Measurements from ENCODE around the gene VAMP3. TPM values are rescaled to one million over a fixed set of nuclear protein-coding genes. Genes with fewer than 3 reads are reported as not detected.

The VAMP3 gene
- polyA plus RNA-seq, 4 donors, result 51.8 to 117 (median 79.8) TPM

DNA sequence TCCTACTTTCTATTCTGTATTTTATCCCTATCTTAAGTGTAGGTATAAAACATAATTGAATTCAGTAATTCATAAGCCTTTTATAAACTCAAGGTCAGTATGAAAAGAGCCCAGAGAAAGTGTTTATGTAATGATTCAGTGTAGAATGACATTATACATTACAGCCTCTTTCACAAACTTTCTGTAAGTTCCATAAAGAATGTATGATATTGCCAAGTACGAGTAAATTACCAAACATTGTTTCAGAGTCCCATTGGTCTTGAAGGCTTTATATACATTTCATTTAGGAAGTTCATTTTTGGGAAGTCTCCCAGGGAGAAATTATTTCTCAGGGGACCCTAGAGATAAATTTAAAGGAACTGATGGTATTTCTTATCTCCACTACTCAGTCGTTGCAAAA lies 37.8 kb upstream of the VAMP3 start:
- Histone ChIP-seq H3K27ac (ENCODE audit: low read depth in 1 of 3, low read length in 2 of 3) (no peak overlapping the region), H3K9me3 (ENCODE audit: control insufficient read depth in 2 of 2, insufficient read depth in 1 of 2, low read depth in 1 of 2, low read length in 1 of 2) (peaks cover 0 to 3% of the 10 kb centered on the region in 2 donors), H3K27me3 (ENCODE audit: control insufficient read depth in 3 of 3, insufficient read depth in 3 of 3, low read length in 3 of 3) (no peaks in the 10 kb centered on the region), H3K4me3 (ENCODE audit: low read depth in 1 of 3, low read length in 3 of 3) (no peak overlapping the region), H3K36me3 (ENCODE audit: control insufficient read depth in 3 of 3, insufficient read depth in 2 of 3, low read depth in 1 of 3, low read length in 3 of 3) (peaks cover 0 to 15% (median 0%) of the 10 kb centered on the region in 3 donors), H3K4me1 (ENCODE audit: control insufficient read depth in 3 of 3, insufficient read depth in 2 of 3, low read depth in 1 of 3, low read length in 2 of 3) (no peaks in the 10 kb centered on the region)
- WGBS, 3 donors, result 71 to 77% (median 77%) methylated on average over 2 of the region's 2 CpGs
- FAIRE-seq (no peak), DNase-seq (no peak)

DNA sequence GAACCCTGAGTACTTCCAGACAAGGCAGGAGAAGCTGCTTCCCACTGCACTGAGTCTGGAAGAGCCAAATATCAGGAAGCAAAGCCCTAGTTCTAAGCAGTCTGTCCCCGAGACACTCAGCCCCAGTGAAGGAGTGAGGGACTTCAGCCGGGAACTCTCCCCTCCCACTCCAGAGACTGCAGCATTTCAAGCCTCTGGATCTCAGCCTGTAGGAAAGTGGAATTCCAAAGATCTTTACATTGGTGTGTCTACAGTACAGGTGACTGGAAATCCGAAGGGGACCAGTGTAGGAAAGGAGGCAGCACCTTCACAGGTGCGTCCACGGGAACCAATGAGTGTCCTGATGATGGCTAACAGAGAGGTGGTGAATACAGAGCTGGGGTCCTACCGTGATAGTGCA lies 33.1 kb upstream of the VAMP3 start:
- WGBS, 3 donors, result 91 to 94% (median 92%) methylated on average over 6 of the region's 6 CpGs
- Histone ChIP-seq H3K4me1 (ENCODE audit: control insufficient read depth in 3 of 3, insufficient read depth in 2 of 3, low read depth in 1 of 3, low read length in 2 of 3) (no peaks in the 10 kb centered on the region), H3K4me3 (ENCODE audit: low read depth in 1 of 3, low read length in 3 of 3) (no peak overlapping the region), H3K36me3 (ENCODE audit: control insufficient read depth in 3 of 3, insufficient read depth in 2 of 3, low read depth in 1 of 3, low read length in 3 of 3) (peaks cover 0 to 19% (median 0%) of the 10 kb centered on the region in 3 donors), H3K9me3 (ENCODE audit: control insufficient read depth in 2 of 2, insufficient read depth in 1 of 2, low read depth in 1 of 2, low read length in 1 of 2) (no peaks in the 10 kb centered on the region), H3K27me3 (ENCODE audit: control insufficient read depth in 3 of 3, insufficient read depth in 3 of 3, low read length in 3 of 3) (no peaks in the 10 kb centered on the region), H3K27ac (ENCODE audit: low read depth in 1 of 3, low read length in 2 of 3) (no peak overlapping the region)
- DNase-seq (no peak), FAIRE-seq (no peak)

DNA sequence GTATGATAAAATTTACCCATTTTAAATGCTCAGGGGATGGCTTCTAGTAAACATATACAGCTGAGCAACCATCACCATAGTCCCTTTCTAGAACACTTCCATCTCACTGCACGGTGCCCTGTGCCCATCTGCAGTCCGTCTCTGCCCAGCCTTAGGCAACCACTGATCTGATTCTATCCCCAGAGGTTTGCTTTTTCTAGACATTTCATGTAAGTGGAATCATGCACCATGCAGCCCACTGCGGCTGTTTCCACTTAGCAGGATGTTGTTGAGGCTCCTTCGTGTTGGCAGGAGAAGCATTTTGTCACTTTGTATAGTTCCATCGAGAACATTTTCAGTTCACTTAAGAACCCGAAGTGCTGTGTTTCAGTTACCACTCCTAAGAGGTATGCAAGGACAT lies 27.8 kb upstream of the VAMP3 start:
- no peaks in the 10 kb centered on the region for H3K9me3 ChIP-seq (ENCODE audit: control insufficient read depth in 2 of 2, insufficient read depth in 1 of 2, low read depth in 1 of 2, low read length in 1 of 2)
- WGBS, 3 donors, result 86 to 92% (median 92%) methylated on average over 6 of the region's 6 CpGs
- H3K27ac ChIP-seq (ENCODE audit: low read depth in 1 of 3, low read length in 2 of 3), result no peak overlapping the region
- no peak overlapping the region for H3K4me3 ChIP-seq (ENCODE audit: low read depth in 1 of 3, low read length in 3 of 3)
- DNase-seq, result no peak
- peaks cover 0 to 7% (median 0%) of the 10 kb centered on the region in 3 donors for H3K36me3 ChIP-seq (ENCODE audit: control insufficient read depth in 3 of 3, insufficient read depth in 2 of 3, low read depth in 1 of 3, low read length in 3 of 3)
- FAIRE-seq, result no peak
- no peaks in the 10 kb centered on the region for H3K27me3 ChIP-seq (ENCODE audit: control insufficient read depth in 3 of 3, insufficient read depth in 3 of 3, low read length in 3 of 3)
- no peaks in the 10 kb centered on the region for H3K4me1 ChIP-seq (ENCODE audit: control insufficient read depth in 3 of 3, insufficient read depth in 2 of 3, low read depth in 1 of 3, low read length in 2 of 3)

DNA sequence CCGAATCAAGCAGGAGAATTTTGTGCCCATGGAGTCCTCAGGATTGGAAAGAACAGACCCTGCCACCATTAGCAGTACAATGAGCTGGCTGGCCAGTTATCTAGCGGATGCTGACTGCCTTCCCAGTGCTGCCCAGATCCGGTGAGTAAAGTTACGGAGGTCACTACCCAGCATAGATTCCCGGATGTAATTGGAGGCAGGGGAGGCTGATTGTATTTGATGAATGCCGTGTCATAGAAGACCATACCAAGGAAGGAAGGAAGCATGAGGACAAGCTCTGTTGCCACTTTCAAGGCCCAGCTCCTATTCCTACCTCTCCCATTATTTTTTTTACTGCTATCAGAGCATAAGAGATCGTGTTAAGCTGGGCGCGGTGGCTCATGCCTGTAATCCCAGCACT lies 26.2 kb upstream of the VAMP3 start:
- FAIRE-seq (no peak), DNase-seq (no peak)
- H3K4me3 ChIP-seq (ENCODE audit: low read depth in 1 of 3, low read length in 3 of 3), result no peak overlapping the region
- 88 to 94% (median 94%) methylated on average over 9 of the region's 9 CpGs for WGBS, 3 donors
- peaks cover 0 to 7% (median 0%) of the 10 kb centered on the region in 3 donors for H3K36me3 ChIP-seq (ENCODE audit: control insufficient read depth in 3 of 3, insufficient read depth in 2 of 3, low read depth in 1 of 3, low read length in 3 of 3)
- no peaks in the 10 kb centered on the region for H3K27me3 ChIP-seq (ENCODE audit: control insufficient read depth in 3 of 3, insufficient read depth in 3 of 3, low read length in 3 of 3)
- no peaks in the 10 kb centered on the region for H3K4me1 ChIP-seq (ENCODE audit: control insufficient read depth in 3 of 3, insufficient read depth in 2 of 3, low read depth in 1 of 3, low read length in 2 of 3)
- no peaks in the 10 kb centered on the region for H3K9me3 ChIP-seq (ENCODE audit: control insufficient read depth in 2 of 2, insufficient read depth in 1 of 2, low read depth in 1 of 2, low read length in 1 of 2)
- no peak overlapping the region for H3K27ac ChIP-seq (ENCODE audit: low read depth in 1 of 3, low read length in 2 of 3)

DNA sequence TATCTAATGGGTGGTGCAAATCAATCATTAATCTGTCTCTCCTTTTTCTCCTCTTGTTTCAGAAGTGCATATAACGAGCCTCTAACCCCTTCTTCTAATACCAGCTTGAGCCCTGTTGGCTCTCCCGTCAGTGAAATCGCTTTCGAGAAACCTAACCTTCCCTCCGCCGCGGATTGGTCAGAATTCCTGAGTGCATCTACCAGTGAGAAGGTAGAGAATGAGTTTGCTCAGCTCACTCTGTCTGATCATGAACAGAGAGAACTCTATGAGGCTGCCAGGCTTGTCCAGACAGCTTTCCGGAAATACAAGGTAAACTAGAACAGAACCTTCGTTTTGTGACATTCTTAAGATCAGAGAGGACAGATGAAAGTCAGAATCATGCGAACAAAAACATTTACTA lies 25.3 kb upstream of the VAMP3 start:
- FAIRE-seq (no peak), DNase-seq (no peak)
- no peaks in the 10 kb centered on the region for H3K27me3 ChIP-seq (ENCODE audit: control insufficient read depth in 3 of 3, insufficient read depth in 3 of 3, low read length in 3 of 3)
- H3K4me1 ChIP-seq (ENCODE audit: control insufficient read depth in 3 of 3, insufficient read depth in 2 of 3, low read depth in 1 of 3, low read length in 2 of 3), result no peaks in the 10 kb centered on the region
- H3K27ac ChIP-seq (ENCODE audit: low read depth in 1 of 3, low read length in 2 of 3), result no peak overlapping the region
- no peak overlapping the region for H3K4me3 ChIP-seq (ENCODE audit: low read depth in 1 of 3, low read length in 3 of 3)
- no peaks in the 10 kb centered on the region for H3K9me3 ChIP-seq (ENCODE audit: control insufficient read depth in 2 of 2, insufficient read depth in 1 of 2, low read depth in 1 of 2, low read length in 1 of 2)
- H3K36me3 ChIP-seq (ENCODE audit: control insufficient read depth in 3 of 3, insufficient read depth in 2 of 3, low read depth in 1 of 3, low read length in 3 of 3), result peaks cover 0 to 8% (median 0%) of the 10 kb centered on the region in 3 donors
- WGBS, 3 donors, result 87 to 89% (median 88%) methylated on average over 10 of the region's 10 CpGs

DNA sequence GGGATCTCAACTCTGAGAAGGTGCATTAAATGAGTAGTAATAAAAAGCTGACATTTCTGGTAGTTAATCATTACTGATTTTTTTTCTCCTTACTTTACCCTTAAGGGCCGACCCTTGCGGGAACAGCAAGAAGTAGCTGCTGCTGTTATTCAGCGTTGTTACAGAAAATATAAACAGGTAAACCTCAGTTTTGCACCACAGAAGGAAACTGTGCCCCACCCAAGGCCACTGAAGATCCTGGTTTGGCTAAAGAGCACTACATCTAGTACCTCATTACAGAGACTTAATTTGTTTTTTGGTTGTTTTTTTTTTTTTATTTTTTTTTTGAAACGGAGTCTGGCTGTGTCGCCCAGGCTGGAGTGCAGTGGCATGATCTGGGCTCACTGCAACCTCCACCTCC lies 23.5 kb upstream of the VAMP3 start:
- FAIRE-seq, result no peak
- H3K36me3 ChIP-seq (ENCODE audit: control insufficient read depth in 3 of 3, insufficient read depth in 2 of 3, low read depth in 1 of 3, low read length in 3 of 3), result peaks cover 0 to 8% (median 0%) of the 10 kb centered on the region in 3 donors
- no peaks in the 10 kb centered on the region for H3K27me3 ChIP-seq (ENCODE audit: control insufficient read depth in 3 of 3, insufficient read depth in 3 of 3, low read length in 3 of 3)
- no peak overlapping the region for H3K4me3 ChIP-seq (ENCODE audit: low read depth in 1 of 3, low read length in 3 of 3)
- no peaks in the 10 kb centered on the region for H3K4me1 ChIP-seq (ENCODE audit: control insufficient read depth in 3 of 3, insufficient read depth in 2 of 3, low read depth in 1 of 3, low read length in 2 of 3)
- DNase-seq, result no peak
- H3K27ac ChIP-seq (ENCODE audit: low read depth in 1 of 3, low read length in 2 of 3), result no peak overlapping the region
- 66 to 72% (median 72%) methylated on average over 5 of the region's 5 CpGs for WGBS, 3 donors
- H3K9me3 ChIP-seq (ENCODE audit: control insufficient read depth in 2 of 2, insufficient read depth in 1 of 2, low read depth in 1 of 2, low read length in 1 of 2), result no peaks in the 10 kb centered on the region

DNA sequence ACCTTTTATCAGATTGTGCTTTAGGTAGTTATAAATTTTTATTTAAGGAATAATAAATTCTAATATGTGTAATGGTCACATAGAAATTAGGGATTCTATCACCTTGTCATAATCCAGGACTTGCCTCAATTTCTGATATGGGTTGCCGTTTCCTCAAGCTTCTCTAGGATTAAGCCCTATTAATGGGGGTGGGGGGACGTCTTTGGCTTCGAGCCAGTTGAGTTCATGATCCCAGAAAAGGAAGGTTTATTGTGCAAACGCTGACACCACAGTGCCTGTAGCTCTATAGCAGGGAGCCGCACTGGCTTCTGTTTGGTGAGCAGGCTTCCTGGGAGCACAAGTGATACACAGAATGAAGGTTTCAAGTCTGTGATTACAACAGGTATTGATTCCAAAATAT lies 22.0 kb upstream of the VAMP3 start:
- FAIRE-seq (no peak), DNase-seq (no peak)
- Histone ChIP-seq H3K9me3 (ENCODE audit: control insufficient read depth in 2 of 2, insufficient read depth in 1 of 2, low read depth in 1 of 2, low read length in 1 of 2) (no peaks in the 10 kb centered on the region), H3K4me1 (ENCODE audit: control insufficient read depth in 3 of 3, insufficient read depth in 2 of 3, low read depth in 1 of 3, low read length in 2 of 3) (peaks cover 0 to 3% (median 0%) of the 10 kb centered on the region in 3 donors), H3K36me3 (ENCODE audit: control insufficient read depth in 3 of 3, insufficient read depth in 2 of 3, low read depth in 1 of 3, low read length in 3 of 3) (peaks cover 0 to 8% (median 0%) of the 10 kb centered on the region in 3 donors), H3K4me3 (ENCODE audit: low read depth in 1 of 3, low read length in 3 of 3) (no peak overlapping the region), H3K27ac (ENCODE audit: low read depth in 1 of 3, low read length in 2 of 3) (no peak overlapping the region), H3K27me3 (ENCODE audit: control insufficient read depth in 3 of 3, insufficient read depth in 3 of 3, low read length in 3 of 3) (no peaks in the 10 kb centered on the region)
- 62 to 77% (median 66%) methylated on average over 5 of the region's 5 CpGs for WGBS, 3 donors

DNA sequence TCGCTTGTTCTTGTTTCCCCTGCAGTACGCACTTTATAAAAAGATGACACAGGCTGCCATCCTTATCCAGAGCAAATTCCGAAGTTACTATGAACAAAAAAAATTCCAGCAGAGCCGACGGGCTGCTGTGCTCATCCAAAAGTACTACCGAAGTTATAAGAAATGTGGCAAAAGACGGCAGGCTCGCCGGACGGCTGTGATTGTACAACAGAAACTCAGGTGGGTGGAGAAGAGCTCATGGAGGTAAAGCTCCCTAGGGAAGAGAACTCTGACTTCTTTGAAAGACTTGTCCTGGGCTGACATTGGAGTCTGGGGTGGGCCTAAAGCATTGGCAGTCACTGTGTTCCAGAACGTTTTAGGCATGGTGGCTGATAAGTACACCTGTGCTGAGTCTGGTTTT lies 19.9 kb upstream of the VAMP3 start:
- WGBS, 3 donors, result 89 to 90% (median 89%) methylated on average over 11 of the region's 11 CpGs
- no peak for DNase-seq
- Histone ChIP-seq H3K27me3 (ENCODE audit: control insufficient read depth in 3 of 3, insufficient read depth in 3 of 3, low read length in 3 of 3) (no peaks in the 10 kb centered on the region), H3K4me1 (ENCODE audit: control insufficient read depth in 3 of 3, insufficient read depth in 2 of 3, low read depth in 1 of 3, low read length in 2 of 3) (peaks cover 0 to 3% (median 0%) of the 10 kb centered on the region in 3 donors), H3K36me3 (ENCODE audit: control insufficient read depth in 3 of 3, insufficient read depth in 2 of 3, low read depth in 1 of 3, low read length in 3 of 3) (peaks cover 0 to 4% (median 0%) of the 10 kb centered on the region in 3 donors), H3K27ac (ENCODE audit: low read depth in 1 of 3, low read length in 2 of 3) (no peak overlapping the region), H3K9me3 (ENCODE audit: control insufficient read depth in 2 of 2, insufficient read depth in 1 of 2, low read depth in 1 of 2, low read length in 1 of 2) (no peaks in the 10 kb centered on the region), H3K4me3 (ENCODE audit: low read depth in 1 of 3, low read length in 3 of 3) (no peak overlapping the region)
- no peak for FAIRE-seq
